ENCODE data around the gene HTD2. TPM values are rescaled to one million over a fixed set of nuclear protein-coding genes. Genes with fewer than 3 reads are reported as not detected.
"Not testable (repeated sequence)": the region's sequence is repeated elsewhere in the genome, so short reads cannot be mapped to it uniquely, and the experiment has no call there.

Gene HTD2
- total RNA-seq: 10 to 100 TPM in 2 of 4 donors, 1 to 10 TPM in 2; 8.4 to 12.6 (median 10.4) TPM

- ATAC-seq (ENCODE audit: low FRiP score): peak; percentile 94
- DNase-seq (ENCODE audit: low spot score): peak; percentile 94
- peak in 2 of 3 donors; percentile 64 to 76 for TF ChIP-seq CTCF (IDR thresholded peaks at IDR 0.05)
These were observed at the start of gene HTD2, which contains the start of gene RPP14 for GRCh38 chr3:58305882-58306711. Gene HTD2, plus strand, starts transcription at chr3:58306520. Its CDS starts 11,094 bp downstream, at chr3:58317614. Gene RPP14, plus strand, starts transcription at chr3:58306245. Its CDS starts 4,085 bp downstream, at chr3:58310330.

GRCh38 chr3:58258392-58259055 is 47.8 kb upstream of the HTD2 start:
- no peak for TF ChIP-seq CTCF (IDR thresholded peaks at IDR 0.05)
- no peak for DNase-seq (ENCODE audit: low spot score)
- no peak for ATAC-seq (ENCODE audit: low FRiP score)

DNA sequence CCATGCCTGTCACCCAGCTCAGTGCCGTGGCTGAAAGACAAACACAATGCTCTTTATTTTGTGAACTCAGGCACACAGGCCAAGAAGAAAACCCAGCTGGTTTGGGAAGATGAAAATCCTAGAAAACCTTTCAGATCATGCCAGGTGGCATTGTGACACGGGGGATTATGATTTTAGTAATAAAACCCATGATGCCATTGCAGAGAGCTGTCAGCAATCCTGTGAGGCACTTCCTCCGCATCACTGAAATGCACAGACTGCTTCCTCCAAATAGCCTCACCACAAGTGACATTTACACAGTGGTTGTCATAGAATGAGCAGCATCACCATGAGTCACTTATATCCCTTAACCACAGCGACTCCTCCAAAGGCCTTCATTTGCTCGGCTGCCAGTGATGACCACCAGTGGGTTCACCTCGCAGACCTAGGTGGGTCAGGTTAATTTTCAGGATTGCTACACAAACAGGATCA is 46.0 kb upstream of the HTD2 start:
- TF ChIP-seq CTCF (IDR thresholded peaks at IDR 0.05): no peak
- no peak for DNase-seq (ENCODE audit: low spot score)

DNA sequence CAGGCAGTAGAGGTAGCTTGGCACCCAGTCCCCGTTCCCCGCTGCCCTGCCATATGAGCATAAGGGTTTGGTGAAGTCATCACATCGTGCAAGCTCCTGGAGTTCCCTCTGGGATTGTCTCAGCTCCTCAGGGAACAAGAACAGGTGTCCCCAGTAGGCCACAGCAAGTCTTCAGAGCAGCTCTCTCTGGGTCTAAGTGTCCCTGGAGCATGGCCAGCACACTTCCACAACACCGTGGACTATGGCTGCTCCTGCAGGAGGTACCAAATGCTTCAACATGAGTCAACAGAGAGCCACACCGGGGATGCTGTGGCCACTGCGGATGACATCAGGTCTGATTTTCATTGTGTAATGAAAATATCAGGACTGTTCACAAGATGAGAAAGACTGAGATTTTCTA is 45.6 kb upstream of the HTD2 start:
- no peak for ATAC-seq (ENCODE audit: low FRiP score)
- no peak for DNase-seq (ENCODE audit: low spot score)
- TF ChIP-seq CTCF (IDR thresholded peaks at IDR 0.05): no peak

More for the DNA sequence above, 46.0 kb upstream of the HTD2 start:
- no peak for ATAC-seq (ENCODE audit: low FRiP score)

DNA sequence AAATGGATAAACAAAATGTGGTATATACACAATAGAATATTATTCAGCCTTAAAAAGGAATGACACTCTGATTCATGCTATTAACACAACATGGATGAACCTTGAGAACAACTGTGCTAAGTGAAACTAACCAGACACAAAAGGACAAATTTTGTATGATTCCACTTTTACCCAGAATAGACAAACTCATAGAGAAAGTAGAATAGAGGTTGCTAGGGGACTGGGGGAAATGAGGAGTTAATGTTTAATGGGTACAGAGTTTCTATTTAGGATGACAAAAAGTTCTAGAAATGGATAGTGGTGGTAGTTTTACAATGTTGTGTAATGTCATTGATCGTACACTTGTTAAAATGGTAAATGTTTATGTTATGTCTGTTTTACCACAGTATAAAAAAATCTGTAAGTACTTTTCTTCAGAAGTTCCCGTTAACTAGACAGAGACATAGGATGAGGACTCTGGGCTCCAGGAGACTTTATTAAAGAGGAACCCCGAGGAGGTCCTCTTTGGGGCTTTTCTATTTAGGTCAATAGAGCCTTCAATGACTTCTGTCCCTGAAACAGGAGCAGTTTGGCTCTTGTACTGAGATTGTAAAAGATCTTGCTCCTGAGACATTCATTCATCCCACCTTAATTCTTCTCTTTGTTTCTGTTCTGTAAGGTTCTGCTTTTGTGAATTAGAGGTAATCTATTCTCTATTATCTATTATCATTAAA is 44.2 kb upstream of the HTD2 start:
- DNase-seq (ENCODE audit: low spot score) (no peak), ATAC-seq (ENCODE audit: low FRiP score) (no peak)
- no peak for TF ChIP-seq CTCF (IDR thresholded peaks at IDR 0.05)

DNA sequence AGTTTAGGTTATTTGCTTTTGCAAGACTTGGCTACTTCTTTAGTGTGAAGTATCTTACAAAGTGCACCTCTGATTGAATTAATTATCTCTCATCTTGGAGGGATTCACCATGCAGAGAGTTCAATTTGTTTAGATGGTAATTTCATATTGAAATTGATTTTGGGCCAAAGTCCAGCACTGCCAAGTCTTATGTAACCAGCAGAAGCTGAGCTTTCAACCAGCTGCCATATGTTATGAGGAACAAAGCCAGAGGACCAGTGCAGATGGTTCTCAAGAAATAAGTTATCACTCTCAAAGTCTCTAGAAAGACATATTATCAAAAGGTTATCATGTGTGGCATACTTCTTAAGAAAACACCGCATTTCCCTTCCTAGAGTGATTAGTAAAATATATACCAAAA is 39.7 kb upstream of the HTD2 start:
- TF ChIP-seq CTCF (IDR thresholded peaks at IDR 0.05): no peak
- no peak for DNase-seq (ENCODE audit: low spot score)
- no peak for ATAC-seq (ENCODE audit: low FRiP score)

GRCh38 chr3:58267543-58267942 is 38.8 kb upstream of the HTD2 start:
- DNase-seq (ENCODE audit: low spot score); ATAC-seq (ENCODE audit: low FRiP score): not testable (repeated sequence)

Measured in omental fat pad (tissue), 4 donors.